ENCODE measurements around the gene ADCYAP1R1. TPM values are rescaled to one million over a fixed set of nuclear protein-coding genes. Genes with fewer than 3 reads are reported as not detected.

ADCYAP1R1 gene
- total RNA-seq, 1 experiment from 2014 or later, result 0.12 TPM

DNA sequence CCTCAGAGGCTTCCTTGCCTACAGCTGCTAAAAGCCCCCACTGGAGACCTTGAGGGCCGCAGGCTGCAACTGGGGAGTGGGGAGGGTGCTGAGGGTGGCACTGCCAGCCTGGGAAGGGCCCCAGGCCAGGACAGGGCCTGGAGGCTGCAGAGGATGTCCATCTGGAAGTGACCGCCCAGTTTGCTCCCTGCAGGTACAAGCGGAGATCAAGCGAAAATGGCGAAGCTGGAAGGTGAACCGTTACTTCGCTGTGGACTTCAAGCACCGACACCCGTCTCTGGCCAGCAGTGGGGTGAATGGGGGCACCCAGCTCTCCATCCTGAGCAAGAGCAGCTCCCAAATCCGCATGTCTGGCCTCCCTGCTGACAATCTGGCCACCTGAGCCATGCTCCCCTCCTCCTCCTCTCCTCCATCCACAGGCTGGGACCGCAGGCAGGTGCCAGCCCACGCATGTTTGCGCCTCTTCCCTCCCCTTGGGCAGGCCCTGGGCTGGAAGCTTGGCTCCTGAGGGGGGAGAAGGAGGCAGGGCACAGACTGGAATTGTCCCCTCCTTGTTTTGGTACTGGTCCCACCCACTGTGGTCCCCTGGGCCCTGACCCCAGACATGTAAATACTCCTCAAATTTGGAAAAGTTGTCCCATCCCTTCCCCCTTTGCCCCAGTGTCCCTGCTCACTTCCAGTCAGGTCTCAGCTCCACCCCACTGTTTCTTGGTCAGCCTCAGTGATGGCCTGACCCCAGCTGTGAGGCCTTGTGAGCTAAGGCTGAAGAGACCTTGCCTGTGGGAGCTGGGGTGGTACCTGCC is 54.4 kb downstream of the ADCYAP1R1 start:
- DNase-seq (ENCODE audit: low read depth, low spot score), result no peak
- Histone ChIP-seq H3K79me2 (ENCODE audit: insufficient read depth, low read length) (no peaks in the 10 kb centered on the region), H3K27ac (ENCODE audit: low read depth, low read length) (no peak overlapping the region), H3K4me2 (ENCODE audit: low read length) (no peak overlapping the region), H3K9ac (ENCODE audit: low read length) (no peak overlapping the region), H4K20me1 (ENCODE audit: insufficient read depth) (no peaks in the 10 kb centered on the region), H2AFZ (ENCODE audit: low read depth, low read length, poor library complexity, severe bottlenecking) (no peak overlapping the region), H3K9me3 (ENCODE audit: control insufficient read depth in 1 of 2, insufficient read depth in 1 of 2, low read depth in 1 of 2, low read length in 2 of 2) (no peaks in the 10 kb centered on the region), H3K4me1 (ENCODE audit: control insufficient read depth in 1 of 2, insufficient read depth in 2 of 2, low read length in 2 of 2) (no peaks in the 10 kb centered on the region), H3K4me3 (replicated peaks in 1 of 2; ENCODE audit: low read depth in 1 of 2, low read length in 2 of 2) (no peak overlapping the region), H3K9me2 (ENCODE audit: insufficient read depth) (no peaks in the 10 kb centered on the region), H3K27me3 (ENCODE audit: insufficient read depth, low read length) (peaks cover 46% of the 10 kb centered on the region), H3K36me3 (ENCODE audit: control insufficient read depth in 1 of 2, insufficient read depth in 2 of 2, low read length in 2 of 2) (no peaks in the 10 kb centered on the region)
- TF ChIP-seq EGR1 (IDR thresholded peaks at IDR 0.05; ENCODE audit: low read depth) (no peak), POLR2A (IDR thresholded peaks at IDR 0.05; ENCODE audit: borderline replicate concordance, extremely low read depth, insufficient read depth, insufficient read length) (no peak), JUND (IDR thresholded peaks at IDR 0.05) (no peak), SIN3A (IDR thresholded peaks at IDR 0.05; ENCODE audit: low read depth) (no peak), EZH2phosphoT487 (IDR thresholded peaks at IDR 0.05; ENCODE audit: borderline replicate concordance) (no peak), YY1 (IDR thresholded peaks at IDR 0.05; ENCODE audit: extremely low read depth, insufficient replicate concordance, low read depth, low read length) (no peak), RAD21 (IDR thresholded peaks at IDR 0.05; ENCODE audit: low read depth) (no peak), POLR2AphosphoS5 (IDR thresholded peaks at IDR 0.05; ENCODE audit: low read depth, low read length) (no peak), CEBPB (IDR thresholded peaks at IDR 0.05; ENCODE audit: low read depth) (no peak), CTCF (IDR thresholded peaks at IDR 0.05 in 2 of 3, conservative IDR thresholded peaks at IDR 0.05 in 1 of 3; ENCODE audit: borderline replicate concordance in 1 of 3, insufficient read depth in 1 of 3, low read depth in 2 of 3, low read length in 2 of 3) (no peak), ZFX (IDR thresholded peaks at IDR 0.05) (no peak)
- TF ChIP-seq, protein P1, sequence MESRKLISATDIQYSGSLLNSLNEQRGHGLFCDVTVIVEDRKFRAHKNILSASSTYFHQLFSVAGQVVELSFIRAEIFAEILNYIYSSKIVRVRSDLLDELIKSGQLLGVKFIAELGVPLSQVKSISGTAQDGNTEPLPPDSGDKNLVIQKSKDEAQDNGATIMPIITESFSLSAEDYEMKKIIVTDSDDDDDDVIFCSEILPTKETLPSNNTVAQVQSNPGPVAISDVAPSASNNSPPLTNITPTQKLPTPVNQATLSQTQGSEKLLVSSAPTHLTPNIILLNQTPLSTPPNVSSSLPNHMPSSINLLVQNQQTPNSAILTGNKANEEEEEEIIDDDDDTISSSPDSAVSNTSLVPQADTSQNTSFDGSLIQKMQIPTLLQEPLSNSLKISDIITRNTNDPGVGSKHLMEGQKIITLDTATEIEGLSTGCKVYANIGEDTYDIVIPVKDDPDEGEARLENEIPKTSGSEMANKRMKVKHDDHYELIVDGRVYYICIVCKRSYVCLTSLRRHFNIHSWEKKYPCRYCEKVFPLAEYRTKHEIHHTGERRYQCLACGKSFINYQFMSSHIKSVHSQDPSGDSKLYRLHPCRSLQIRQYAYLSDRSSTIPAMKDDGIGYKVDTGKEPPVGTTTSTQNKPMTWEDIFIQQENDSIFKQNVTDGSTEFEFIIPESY (IDR thresholded peaks at IDR 0.05; ENCODE audit: extremely low read depth, insufficient replicate concordance, low read length), result no peak
- BruUV-seq (replicated peaks), result no TSS peak
- ATAC-seq, result no peak
- ChIA-PET RAD21 (ENCODE audit: low non-redundant PET in 1 of 2, low total read pairs in 2 of 2, uncharacterized antibody in 2 of 2, unreplicated experiment in 2 of 2) (no interaction called here), POLR2A (interaction anchor here (1.2 kb wide), 1 partner anchor 14 kb away, joined by 3 read pairs; no protein-coding TSS in a partner anchor), CTCF (no interaction called here)
- intact Hi-C loops (cut with micrococcal nuclease), result no loop called here

Measured in HCT116 (cell line).